Lower leg skin (tissue), 3 donors: Measurements from ENCODE around the gene MIF4GD.

ENCODE experiments used
- CTCF ChIP-seq, 3 donors: fragments of 450-650 bp; IDR thresholded peaks; one replicate each; pipeline ENCODE4 v1.5.1; 2016; ENCODE audit warnings: antibody characterized with exemption in 3 of 3, mild to moderate bottlenecking in 3 of 3, moderate library complexity in 2 of 3
- POLR2A ChIP-seq, 2 donors: fragments of 450-650 bp; IDR thresholded peaks; one replicate each; pipeline ENCODE4 v1.6.1; 2016 to 2017; ENCODE audit warnings: antibody characterized with exemption in 2 of 2, mild to moderate bottlenecking in 1 of 2, moderate library complexity in 1 of 2

- no peak for TF ChIP-seq CTCF (IDR thresholded peaks at IDR 0.05)
- TF ChIP-seq POLR2A (IDR thresholded peaks at IDR 0.05), result no peak
Observed at GRCh38 chr17:75228305-75228704, 42.7 kb downstream of the MIF4GD start.
